Retina (tissue), 1 donor: ENCODE measurements around the gene EPM2A.

Source experiments
- DNase-seq: peaks from one replicate; pipeline ENCODE4 v3.0.0-alpha.2; 2016

Gene EPM2A

GRCh38 chr6:145588981-145589380 lies 146.3 kb downstream of the EPM2A start:
- no peak for DNase-seq

GRCh38 chr6:145587334-145587733 lies 148.0 kb downstream of the EPM2A start:
- no peak for DNase-seq

- DNase-seq: no peak
Observed at GRCh38 chr6:145583753-145584152, 151.6 kb downstream of the EPM2A start.
